Muscle layer of colon (tissue), 2 donors: ENCODE results near the gene MYT1.

Experiments used
- H3K27ac ChIP-seq: one replicate; pipeline ENCODE4 v1.7.0; 2013; ENCODE audit warnings: low read depth, mild to moderate bottlenecking, low read length, moderate library complexity
- H3K27me3 ChIP-seq, 2 donors: one replicate each; pipeline ENCODE4 v1.7.0; 2013; ENCODE audit warnings: low read length in 2 of 2, mild to moderate bottlenecking in 2 of 2; ENCODE audit not compliant: insufficient read depth in 2 of 2, control insufficient read depth in 1 of 2
- H3K36me3 ChIP-seq: one replicate; pipeline ENCODE4 v1.7.0; 2013; ENCODE audit warnings: mild to moderate bottlenecking, low read length; ENCODE audit not compliant: insufficient read depth
- H3K4me1 ChIP-seq: one replicate; pipeline ENCODE4 v1.7.0; 2013; ENCODE audit warnings: mild to moderate bottlenecking, low read length; ENCODE audit not compliant: insufficient read depth
- H3K4me3 ChIP-seq, 2 donors: one replicate each; pipeline ENCODE4 v1.7.0; 2013; ENCODE audit warnings: low read length in 2 of 2, low read depth in 1 of 2, mild to moderate bottlenecking in 1 of 2, moderate library complexity in 1 of 2
- H3K9ac ChIP-seq: one replicate; pipeline ENCODE4 v1.7.0; 2013; ENCODE audit warnings: low read length
- H3K9me3 ChIP-seq: one replicate; pipeline ENCODE4 v1.7.0; 2013; ENCODE audit warnings: mild to moderate bottlenecking, low read length
- donor health status: abdominal sarcoma.
- donor health status: Adenocarcinoma of cecum.

MYT1 gene

GRCh38 chr20:64188682-64189529 is 24.7 kb downstream of the MYT1 start:
- no peaks in the 10 kb centered on the region for H3K36me3 ChIP-seq
- H3K4me1 ChIP-seq, result no peaks in the 10 kb centered on the region
- no peak overlapping the region for H3K9ac ChIP-seq
- peaks cover 0 to 7% of the 10 kb centered on the region in 2 donors for H3K27me3 ChIP-seq
- H3K9me3 ChIP-seq, result no peaks in the 10 kb centered on the region
- H3K27ac ChIP-seq, result no peak overlapping the region
- no peak overlapping the region for H3K4me3 ChIP-seq

GRCh38 chr20:64189530-64189966 is 25.3 kb downstream of the MYT1 start:
- Histone ChIP-seq H3K4me1 (no peaks in the 10 kb centered on the region), H3K27me3 (peaks cover 0 to 7% of the 10 kb centered on the region in 2 donors), H3K27ac (no peak overlapping the region), H3K36me3 (no peaks in the 10 kb centered on the region), H3K9ac (no peak overlapping the region), H3K9me3 (no peaks in the 10 kb centered on the region), H3K4me3 (no peak overlapping the region)

- Histone ChIP-seq H3K27me3 (peaks cover 0 to 7% of the 10 kb centered on the region in 2 donors), H3K4me1 (no peaks in the 10 kb centered on the region)
These were observed 25.7 kb downstream of the MYT1 start for GRCh38 chr20:64189986-64190385.

GRCh38 chr20:64191002-64191401 is 26.8 kb downstream of the MYT1 start:
- peaks cover 0 to 7% of the 10 kb centered on the region in 2 donors for H3K27me3 ChIP-seq
- no peaks in the 10 kb centered on the region for H3K4me1 ChIP-seq
- H3K27ac ChIP-seq, result no peak overlapping the region
- H3K9me3 ChIP-seq, result no peaks in the 10 kb centered on the region
- H3K36me3 ChIP-seq, result no peaks in the 10 kb centered on the region
- no peak overlapping the region for H3K4me3 ChIP-seq
- H3K9ac ChIP-seq, result no peak overlapping the region

More at GRCh38 chr20:64189986-64190385, 25.7 kb downstream of the MYT1 start:
- Histone ChIP-seq H3K27ac (no peak overlapping the region), H3K9ac (no peak overlapping the region), H3K36me3 (no peaks in the 10 kb centered on the region), H3K4me3 (no peak overlapping the region), H3K9me3 (no peaks in the 10 kb centered on the region)

GRCh38 chr20:64192406-64192805 is 28.2 kb downstream of the MYT1 start:
- H3K4me3 ChIP-seq, result no peak overlapping the region
- no peak overlapping the region for H3K27ac ChIP-seq
- H3K4me1 ChIP-seq, result no peaks in the 10 kb centered on the region
- no peaks in the 10 kb centered on the region for H3K9me3 ChIP-seq
- H3K27me3 ChIP-seq, result peaks cover 0 to 8% of the 10 kb centered on the region in 2 donors
- no peaks in the 10 kb centered on the region for H3K36me3 ChIP-seq
- H3K9ac ChIP-seq, result no peak overlapping the region

GRCh38 chr20:64193058-64193457 is 28.8 kb downstream of the MYT1 start:
- H3K27me3 ChIP-seq, result peaks cover 0 to 10% of the 10 kb centered on the region in 2 donors
- H3K9ac ChIP-seq, result no peak overlapping the region
- no peaks in the 10 kb centered on the region for H3K9me3 ChIP-seq
- H3K36me3 ChIP-seq, result no peaks in the 10 kb centered on the region
- no peaks in the 10 kb centered on the region for H3K4me1 ChIP-seq
- no peak overlapping the region for H3K27ac ChIP-seq
- no peak overlapping the region for H3K4me3 ChIP-seq

- Histone ChIP-seq H3K36me3 (no peaks in the 10 kb centered on the region), H3K9me3 (no peaks in the 10 kb centered on the region), H3K9ac (no peak overlapping the region), H3K27me3 (peaks cover 0 to 19% of the 10 kb centered on the region in 2 donors), H3K27ac (no peak overlapping the region), H3K4me1 (no peaks in the 10 kb centered on the region), H3K4me3 (no peak overlapping the region)
These were observed 30.0 kb downstream of the MYT1 start for GRCh38 chr20:64194269-64194668.

- Histone ChIP-seq H3K36me3 (no peaks in the 10 kb centered on the region), H3K27me3 (peaks cover 0 to 19% of the 10 kb centered on the region in 2 donors), H3K4me3 (no peak overlapping the region), H3K27ac (no peak overlapping the region), H3K9ac (no peak overlapping the region), H3K9me3 (no peaks in the 10 kb centered on the region), H3K4me1 (no peaks in the 10 kb centered on the region)
These were observed 32.1 kb downstream of the MYT1 start for GRCh38 chr20:64196309-64196708.

GRCh38 chr20:64196847-64197306 is 32.6 kb downstream of the MYT1 start:
- no peaks in the 10 kb centered on the region for H3K4me1 ChIP-seq
- peaks cover 0 to 19% of the 10 kb centered on the region in 2 donors for H3K27me3 ChIP-seq
- no peak overlapping the region for H3K4me3 ChIP-seq
- no peak overlapping the region for H3K9ac ChIP-seq
- H3K27ac ChIP-seq, result no peak overlapping the region
- H3K9me3 ChIP-seq, result no peaks in the 10 kb centered on the region
- no peaks in the 10 kb centered on the region for H3K36me3 ChIP-seq

GRCh38 chr20:64198347-64198746 is 34.1 kb downstream of the MYT1 start:
- no peaks in the 10 kb centered on the region for H3K4me1 ChIP-seq
- H3K4me3 ChIP-seq, result no peak overlapping the region
- H3K27me3 ChIP-seq, result peaks cover 0 to 12% of the 10 kb centered on the region in 2 donors
- H3K36me3 ChIP-seq, result no peaks in the 10 kb centered on the region
- H3K9me3 ChIP-seq, result no peaks in the 10 kb centered on the region
- H3K27ac ChIP-seq, result no peak overlapping the region
- no peak overlapping the region for H3K9ac ChIP-seq

GRCh38 chr20:64199395-64199794 is 35.1 kb downstream of the MYT1 start:
- Histone ChIP-seq H3K27ac (no peak overlapping the region), H3K9ac (no peak overlapping the region), H3K4me3 (no peak overlapping the region), H3K27me3 (peaks cover 0 to 12% of the 10 kb centered on the region in 2 donors), H3K4me1 (no peaks in the 10 kb centered on the region), H3K36me3 (no peaks in the 10 kb centered on the region), H3K9me3 (no peaks in the 10 kb centered on the region)

GRCh38 chr20:64200740-64201139 is 36.5 kb downstream of the MYT1 start:
- no peak overlapping the region for H3K27ac ChIP-seq
- no peak overlapping the region for H3K4me3 ChIP-seq
- no peaks in the 10 kb centered on the region for H3K4me1 ChIP-seq
- no peak overlapping the region for H3K9ac ChIP-seq
- no peaks in the 10 kb centered on the region for H3K9me3 ChIP-seq
- peaks cover 0 to 12% of the 10 kb centered on the region in 2 donors for H3K27me3 ChIP-seq
- H3K36me3 ChIP-seq, result no peaks in the 10 kb centered on the region
